Mesendoderm (in vitro differentiated cells): Measurements from ENCODE around the gene HSP90AB1.

Experiments
- DNase-seq: peaks from one replicate; pipeline ENCODE4 v3.0.0; 2013
- H2AK5ac ChIP-seq: 2 replicates; pipeline ENCODE4 v1.6.1; 2013; ENCODE audit warnings: low read length, inconsistent platforms
- H2BK120ac ChIP-seq: 2 replicates; pipeline ENCODE4 v1.6.1; 2013; ENCODE audit warnings: low read depth, mild to moderate bottlenecking, low read length, moderate library complexity, mixed read lengths
- H2BK15ac ChIP-seq: replicated peaks from 2 replicates; pipeline ENCODE4 v1.6.1; 2013; ENCODE audit warnings: low read depth, mild to moderate bottlenecking, moderate library complexity
- H2BK5ac ChIP-seq: 2 replicates; pipeline ENCODE4 v1.6.1; 2013; ENCODE audit warnings: low read length, inconsistent platforms
- H3K18ac ChIP-seq: 2 replicates; pipeline ENCODE4 v1.6.1; 2013; ENCODE audit warnings: mild to moderate bottlenecking, low read length, mixed read lengths
- H3K23ac ChIP-seq: one replicate; pipeline ENCODE4 v1.6.1; 2013; ENCODE audit warnings: low read length
- H3K27ac ChIP-seq: 2 replicates; pipeline ENCODE4 v1.5.1; 2013; ENCODE audit warnings: low read depth, mild to moderate bottlenecking, inconsistent platforms, low read length, moderate library complexity
- H3K27me3 ChIP-seq: 2 replicates; pipeline ENCODE4 v1.6.1; 2013; ENCODE audit warnings: low read length, control low read depth, mild to moderate bottlenecking, inconsistent platforms; ENCODE audit not compliant: insufficient read depth, poor library complexity
- H3K36me3 ChIP-seq: 2 replicates; pipeline ENCODE4 v1.6.1; 2013; ENCODE audit warnings: low read length, inconsistent platforms; ENCODE audit not compliant: control insufficient read depth, insufficient read depth
- H3K4ac ChIP-seq: one replicate; pipeline ENCODE4 v1.6.1; 2013; ENCODE audit warnings: low read depth, mild to moderate bottlenecking, low read length, moderate library complexity
- H3K4me1 ChIP-seq: 2 replicates; pipeline ENCODE4 v1.6.1; 2013; ENCODE audit warnings: low read depth, low read length, inconsistent platforms; ENCODE audit not compliant: control insufficient read depth
- H3K4me2 ChIP-seq: 2 replicates; pipeline ENCODE4 v1.6.1; 2013; ENCODE audit warnings: low read length
- H3K4me3 ChIP-seq: 2 replicates; pipeline ENCODE4 v1.5.1; 2013; ENCODE audit warnings: mild to moderate bottlenecking, low read length
- H3K56ac ChIP-seq: one replicate; pipeline ENCODE4 v1.6.1; 2013; ENCODE audit warnings: low read length
- H3K79me1 ChIP-seq: 2 replicates; pipeline ENCODE4 v1.6.1; 2013; ENCODE audit warnings: low read length, inconsistent platforms
- H3K79me2 ChIP-seq: 2 replicates; pipeline ENCODE4 v1.6.1; 2013; ENCODE audit warnings: mild to moderate bottlenecking, low read length; ENCODE audit not compliant: control insufficient read depth, insufficient read depth
- H3K9ac ChIP-seq: 2 replicates; pipeline ENCODE4 v1.6.1; 2013; ENCODE audit warnings: low read length, inconsistent platforms
- H4K5ac ChIP-seq: one replicate; pipeline ENCODE4 v1.6.1; 2013; ENCODE audit warnings: low read length
- H4K8ac ChIP-seq: one replicate; pipeline ENCODE4 v1.6.1; 2013; ENCODE audit warnings: low read depth, mild to moderate bottlenecking, control low read depth, low read length, moderate library complexity
- WGBS: extraction: QIAGEN DNeasy Blood & Tissue Kit; methylation state at CpG from one replicate; pipeline ENCODE4 v1.1.7; 2013; ENCODE audit warnings: low lambda C conversion rate, missing lambda C conversion rate; ENCODE audit not compliant: insufficient coverage; ENCODE audit errors: extremely low coverage; 5-methylcytosine and 5-hydroxymethylcytosine counted together

Gene HSP90AB1

GRCh38 chr6:44255871-44256774 is 9.2 kb downstream of the HSP90AB1 start:
- H2BK120ac ChIP-seq, result no peak overlapping the region
- H3K27ac ChIP-seq, result peak overlapping the region; percentile 82
- peak overlapping the region; percentile 86 for H3K4me3 ChIP-seq
- no peak overlapping the region for H3K18ac ChIP-seq
- H3K56ac ChIP-seq, result peak overlapping the region; percentile 97
- peak; percentile 68 for DNase-seq
- H3K79me2 ChIP-seq, result peaks cover 11% of the 10 kb centered on the region
- WGBS, result no CpG with 5 or more reads among the region's 15 CpGs
- no peak overlapping the region for H2AK5ac ChIP-seq
- peaks cover 22% of the 10 kb centered on the region for H3K36me3 ChIP-seq
- no peak overlapping the region for H4K5ac ChIP-seq
- peak overlapping the region; percentile 95 for H3K9ac ChIP-seq
- H3K4ac ChIP-seq, result no peak overlapping the region
- H3K27me3 ChIP-seq, result no peaks in the 10 kb centered on the region
- no peak overlapping the region for H2BK15ac ChIP-seq
- H3K4me1 ChIP-seq, result no peaks in the 10 kb centered on the region
- H4K8ac ChIP-seq, result no peak overlapping the region
- H3K79me1 ChIP-seq, result peaks cover 6% of the 10 kb centered on the region
- H3K23ac ChIP-seq, result no peak overlapping the region
- H3K4me2 ChIP-seq, result peak overlapping the region; percentile 93
- H2BK5ac ChIP-seq, result peak overlapping the region; percentile 43

GRCh38 chr6:44256775-44257024 is 9.8 kb downstream of the HSP90AB1 start:
- no peak overlapping the region for H4K5ac ChIP-seq
- H3K9ac ChIP-seq, result peak overlapping the region; percentile 95
- H3K4me1 ChIP-seq, result no peaks in the 10 kb centered on the region
- H2AK5ac ChIP-seq, result no peak overlapping the region
- H3K23ac ChIP-seq, result no peak overlapping the region
- H2BK120ac ChIP-seq, result no peak overlapping the region
- H3K79me1 ChIP-seq, result peaks cover 3% of the 10 kb centered on the region
- peaks cover 8% of the 10 kb centered on the region for H3K79me2 ChIP-seq
- peak overlapping the region; percentile 97 for H3K56ac ChIP-seq
- DNase-seq, result no peak
- H2BK15ac ChIP-seq, result no peak overlapping the region
- no peak overlapping the region for H4K8ac ChIP-seq
- peak overlapping the region; percentile 86 for H3K4me3 ChIP-seq
- H3K4ac ChIP-seq, result no peak overlapping the region
- H3K18ac ChIP-seq, result no peak overlapping the region
- WGBS, result no CpG with 5 or more reads among the region's 12 CpGs
- peaks cover 18% of the 10 kb centered on the region for H3K36me3 ChIP-seq
- H3K4me2 ChIP-seq, result peak overlapping the region; percentile 93
- peak overlapping the region; percentile 43 for H2BK5ac ChIP-seq
- no peaks in the 10 kb centered on the region for H3K27me3 ChIP-seq
- peak overlapping the region; percentile 82 for H3K27ac ChIP-seq

- Histone ChIP-seq H3K4me1 (no peaks in the 10 kb centered on the region), H3K79me2 (peaks cover 3% of the 10 kb centered on the region)
- WGBS, result no CpG with 5 or more reads among the region's 80 CpGs
These were observed 10.3 kb downstream of the HSP90AB1 start, which contains the start of gene SLC35B2 for GRCh38 chr6:44257025-44257752. TSS of gene SLC35B2 (minus strand) at chr6:44257528. CDS start at chr6:44257410, 118 bp downstream.

GRCh38 chr6:44257753-44258324 is 10.9 kb downstream of the HSP90AB1 start:
- Histone ChIP-seq H4K5ac (no peak overlapping the region), H3K23ac (peak overlapping the region; percentile 99), H3K4ac (no peak overlapping the region), H3K79me1 (no peaks in the 10 kb centered on the region), H3K18ac (no peak overlapping the region), H2BK120ac (no peak overlapping the region), H2BK5ac (no peak overlapping the region), H4K8ac (no peak overlapping the region), H3K9ac (peak overlapping the region; percentile 84), H2AK5ac (no peak overlapping the region), H2BK15ac (no peak overlapping the region), H3K27ac (no peak overlapping the region), H3K4me2 (peak overlapping the region; percentile 90), H3K56ac (peak overlapping the region; percentile 97), H3K36me3 (peaks cover 13% of the 10 kb centered on the region), H3K79me2 (peaks cover 2% of the 10 kb centered on the region), H3K4me1 (no peaks in the 10 kb centered on the region), H3K4me3 (peak overlapping the region; percentile 35), H3K27me3 (no peaks in the 10 kb centered on the region)
- DNase-seq, result no peak
- no CpG with 5 or more reads among the region's 15 CpGs for WGBS

More at GRCh38 chr6:44257025-44257752, 10.3 kb downstream of the HSP90AB1 start, which contains the start of gene SLC35B2:
- DNase-seq, result peak; percentile 93
- H2BK15ac ChIP-seq, result no peak within 1 kb of the TSS
- H4K5ac ChIP-seq, result no peak within 1 kb of the TSS
- no peak within 1 kb of the TSS for H4K8ac ChIP-seq
- no peaks in the 10 kb centered on the region for H3K27me3 ChIP-seq
- peak within 1 kb of the TSS; percentile 75 for H3K18ac ChIP-seq
- H3K4me2 ChIP-seq, result peak within 1 kb of the TSS; percentile 93
- peak within 1 kb of the TSS; percentile 99 for H3K23ac ChIP-seq
- H3K56ac ChIP-seq, result peak within 1 kb of the TSS; percentile 97
- peak within 1 kb of the TSS; percentile 82 for H3K27ac ChIP-seq
- H2BK120ac ChIP-seq, result no peak within 1 kb of the TSS
- no peaks in the 10 kb centered on the region for H3K79me1 ChIP-seq
- H2AK5ac ChIP-seq, result no peak within 1 kb of the TSS
- peak within 1 kb of the TSS; percentile 43 for H2BK5ac ChIP-seq
- peak within 1 kb of the TSS; percentile 95 for H3K9ac ChIP-seq
- peaks cover 15% of the 10 kb centered on the region for H3K36me3 ChIP-seq
- peak within 1 kb of the TSS; percentile 86 for H3K4me3 ChIP-seq
- no peak within 1 kb of the TSS for H3K4ac ChIP-seq

GRCh38 chr6:44258325-44258863 is 11.5 kb downstream of the HSP90AB1 start:
- H2BK15ac ChIP-seq, result no peak overlapping the region

More at GRCh38 chr6:44258325-44258863, 11.5 kb downstream of the HSP90AB1 start:
- H3K27me3 ChIP-seq, result no peaks in the 10 kb centered on the region
- H3K4ac ChIP-seq, result no peak overlapping the region
- H3K4me1 ChIP-seq, result peaks cover 3% of the 10 kb centered on the region
- no peak overlapping the region for H2BK120ac ChIP-seq
- no peak overlapping the region for H2AK5ac ChIP-seq
- H3K79me2 ChIP-seq, result peaks cover 2% of the 10 kb centered on the region
- no peak overlapping the region for H3K23ac ChIP-seq
- no peaks in the 10 kb centered on the region for H3K79me1 ChIP-seq
- WGBS, result no CpG with 5 or more reads among the region's 9 CpGs
- H3K27ac ChIP-seq, result no peak overlapping the region
- DNase-seq, result no peak
- H4K8ac ChIP-seq, result no peak overlapping the region
- H3K56ac ChIP-seq, result no peak overlapping the region
- no peak overlapping the region for H3K4me3 ChIP-seq
- no peak overlapping the region for H3K4me2 ChIP-seq
- peaks cover 9% of the 10 kb centered on the region for H3K36me3 ChIP-seq
- H2BK5ac ChIP-seq, result no peak overlapping the region
- H4K5ac ChIP-seq, result no peak overlapping the region
- H3K18ac ChIP-seq, result no peak overlapping the region
- no peak overlapping the region for H3K9ac ChIP-seq
